Esophagus (tissue), 2 donors: ENCODE measurements around the gene PTGIS. TPM values are rescaled to one million over a fixed set of nuclear protein-coding genes. Genes with fewer than 3 reads are reported as not detected.

ENCODE experiments used
- H3K27ac ChIP-seq, 2 donors: one replicate each; pipeline ENCODE4 v1.5.1; 2013; ENCODE audit warnings: low read depth in 2 of 2, mild to moderate bottlenecking in 2 of 2, inconsistent platforms in 1 of 2, low read length in 1 of 2, moderate library complexity in 1 of 2
- H3K27me3 ChIP-seq, 2 donors: one replicate each; pipeline ENCODE4 v1.6.1; 2013; ENCODE audit warnings: low read length in 2 of 2, control low read depth in 1 of 2, mild to moderate bottlenecking in 1 of 2; ENCODE audit not compliant: insufficient read depth in 2 of 2, control insufficient read depth in 1 of 2
- H3K36me3 ChIP-seq, 2 donors: one replicate each; pipeline ENCODE4 v1.6.1; 2013; ENCODE audit warnings: low read length in 1 of 2; ENCODE audit not compliant: control insufficient read depth in 2 of 2, insufficient read depth in 2 of 2
- H3K4me1 ChIP-seq, 2 donors: one replicate each; pipeline ENCODE4 v1.6.1; 2013; ENCODE audit warnings: low read length in 1 of 2; ENCODE audit not compliant: control insufficient read depth in 2 of 2, insufficient read depth in 2 of 2
- H3K4me3 ChIP-seq, 2 donors: one replicate each; pipeline ENCODE4 v1.5.1; 2013; ENCODE audit warnings: low read length in 2 of 2, mild to moderate bottlenecking in 2 of 2, low read depth in 1 of 2, moderate library complexity in 1 of 2
- H3K9me3 ChIP-seq, 2 donors: one replicate each; pipeline ENCODE4 v1.6.1; 2013; ENCODE audit warnings: mild to moderate bottlenecking in 2 of 2, low read depth in 1 of 2, low read length in 1 of 2, moderate library complexity in 1 of 2; ENCODE audit not compliant: control insufficient read depth in 2 of 2, insufficient read depth in 1 of 2
- WGBS, 2 donors: extraction: QIAGEN DNeasy Blood & Tissue Kit; methylation state at CpG; one replicate each; pipeline ENCODE4 v1.1.7; 2013; 5-methylcytosine and 5-hydroxymethylcytosine counted together
- polyA plus RNA-seq, 2 donors: library from polyadenylated mRNA; stranded (reverse); fragments of 200-250 nt; gene quantifications; one replicate each; pipeline ENCODE4 v1.2.3, GENCODE V29; 2013
- donor health status: healthy with polysubstance abuse.
- donor health status: Bipolar disorder and iron deficiency.

Gene PTGIS
- polyA plus RNA-seq, 2 donors: 3.5 to 6.1 TPM

- 61 to 62% methylated on average over 5 of the region's 5 CpGs for WGBS, 2 donors
- no peak overlapping the region for H3K27ac ChIP-seq
- H3K27me3 ChIP-seq: peaks cover 0 to 2% of the 10 kb centered on the region in 2 donors
- no peaks in the 10 kb centered on the region for H3K9me3 ChIP-seq
- peaks cover 0 to 4% of the 10 kb centered on the region in 2 donors for H3K4me1 ChIP-seq
- H3K36me3 ChIP-seq: no peaks in the 10 kb centered on the region
- no peak overlapping the region for H3K4me3 ChIP-seq
Observed at GRCh38 chr20:49471397-49471796, 96.5 kb downstream of the PTGIS start.

GRCh38 chr20:49470922-49471321 is 97.0 kb downstream of the PTGIS start:
- 67 to 78% methylated on average over 6 of the region's 6 CpGs for WGBS, 2 donors
- Histone ChIP-seq H3K27ac (no peak overlapping the region), H3K9me3 (no peaks in the 10 kb centered on the region), H3K4me3 (no peak overlapping the region), H3K27me3 (peaks cover 0 to 2% of the 10 kb centered on the region in 2 donors), H3K36me3 (no peaks in the 10 kb centered on the region), H3K4me1 (peaks cover 0 to 4% of the 10 kb centered on the region in 2 donors)

- no peaks in the 10 kb centered on the region for H3K27me3 ChIP-seq
- WGBS, 2 donors: 72 to 80% methylated on average over 6 of the region's 6 CpGs
- no peaks in the 10 kb centered on the region for H3K36me3 ChIP-seq
- no peak overlapping the region for H3K27ac ChIP-seq
- no peak overlapping the region for H3K4me3 ChIP-seq
- peaks cover 0 to 4% of the 10 kb centered on the region in 2 donors for H3K4me1 ChIP-seq
- H3K9me3 ChIP-seq: no peaks in the 10 kb centered on the region
Observed at GRCh38 chr20:49469060-49469459, 98.9 kb downstream of the PTGIS start.

- Histone ChIP-seq H3K4me3 (no peak overlapping the region), H3K4me1 (peaks cover 0 to 2% of the 10 kb centered on the region in 2 donors), H3K36me3 (no peaks in the 10 kb centered on the region), H3K27me3 (no peaks in the 10 kb centered on the region), H3K27ac (no peak overlapping the region), H3K9me3 (no peaks in the 10 kb centered on the region)
- 72 to 76% methylated on average over 7 of the region's 7 CpGs for WGBS, 2 donors
Observed at GRCh38 chr20:49468412-49468811, 99.5 kb downstream of the PTGIS start.

- H3K9me3 ChIP-seq: no peaks in the 10 kb centered on the region
- 83 to 87% methylated on average over 8 of the region's 8 CpGs for WGBS, 2 donors
- H3K36me3 ChIP-seq: no peaks in the 10 kb centered on the region
- no peaks in the 10 kb centered on the region for H3K27me3 ChIP-seq
- peaks cover 0 to 2% of the 10 kb centered on the region in 2 donors for H3K4me1 ChIP-seq
- no peak overlapping the region for H3K4me3 ChIP-seq
- no peak overlapping the region for H3K27ac ChIP-seq
Observed at GRCh38 chr20:49466114-49466912, 101.6 kb downstream of the PTGIS start.

- Histone ChIP-seq H3K36me3 (no peaks in the 10 kb centered on the region), H3K9me3 (no peaks in the 10 kb centered on the region), H3K4me1 (no peaks in the 10 kb centered on the region), H3K27ac (no peak overlapping the region), H3K4me3 (no peak overlapping the region), H3K27me3 (no peaks in the 10 kb centered on the region)
- 87 to 89% methylated on average over 7 of the region's 7 CpGs for WGBS, 2 donors
Observed at GRCh38 chr20:49464556-49464955, 103.4 kb downstream of the PTGIS start.

- H3K36me3 ChIP-seq: no peaks in the 10 kb centered on the region
- no peaks in the 10 kb centered on the region for H3K27me3 ChIP-seq
- no peak overlapping the region for H3K4me3 ChIP-seq
- no peaks in the 10 kb centered on the region for H3K4me1 ChIP-seq
- H3K27ac ChIP-seq: no peak overlapping the region
- H3K9me3 ChIP-seq: no peaks in the 10 kb centered on the region
- 58 to 65% methylated on average over 6 of the region's 6 CpGs for WGBS, 2 donors
Observed at GRCh38 chr20:49462626-49463025, 105.3 kb downstream of the PTGIS start.

- 65 to 78% methylated on average over 9 of the region's 9 CpGs for WGBS, 2 donors
- H3K4me3 ChIP-seq: no peak overlapping the region
- H3K4me1 ChIP-seq: no peaks in the 10 kb centered on the region
- no peaks in the 10 kb centered on the region for H3K36me3 ChIP-seq
- no peaks in the 10 kb centered on the region for H3K27me3 ChIP-seq
- H3K27ac ChIP-seq: no peak overlapping the region
- H3K9me3 ChIP-seq: no peaks in the 10 kb centered on the region
Observed at GRCh38 chr20:49461894-49462620, 105.9 kb downstream of the PTGIS start.

GRCh38 chr20:49460916-49461315 is 107.0 kb downstream of the PTGIS start:
- no peak overlapping the region for H3K4me3 ChIP-seq
- H3K4me1 ChIP-seq: no peaks in the 10 kb centered on the region
- no peaks in the 10 kb centered on the region for H3K36me3 ChIP-seq
- H3K27ac ChIP-seq: no peak overlapping the region
- WGBS, 2 donors: 36 to 58% methylated on average over 5 of the region's 5 CpGs
- no peaks in the 10 kb centered on the region for H3K9me3 ChIP-seq
- no peaks in the 10 kb centered on the region for H3K27me3 ChIP-seq
